ENCODE measurements around the gene CLEC4A.
A peak's percentile ranks its signal among the peaks of the same experiment; 100 is the strongest.
"Not testable (repeated sequence)": the region's sequence is repeated elsewhere in the genome, so short reads cannot be mapped to it uniquely, and the experiment has no call there.

CLEC4A gene

DNA sequence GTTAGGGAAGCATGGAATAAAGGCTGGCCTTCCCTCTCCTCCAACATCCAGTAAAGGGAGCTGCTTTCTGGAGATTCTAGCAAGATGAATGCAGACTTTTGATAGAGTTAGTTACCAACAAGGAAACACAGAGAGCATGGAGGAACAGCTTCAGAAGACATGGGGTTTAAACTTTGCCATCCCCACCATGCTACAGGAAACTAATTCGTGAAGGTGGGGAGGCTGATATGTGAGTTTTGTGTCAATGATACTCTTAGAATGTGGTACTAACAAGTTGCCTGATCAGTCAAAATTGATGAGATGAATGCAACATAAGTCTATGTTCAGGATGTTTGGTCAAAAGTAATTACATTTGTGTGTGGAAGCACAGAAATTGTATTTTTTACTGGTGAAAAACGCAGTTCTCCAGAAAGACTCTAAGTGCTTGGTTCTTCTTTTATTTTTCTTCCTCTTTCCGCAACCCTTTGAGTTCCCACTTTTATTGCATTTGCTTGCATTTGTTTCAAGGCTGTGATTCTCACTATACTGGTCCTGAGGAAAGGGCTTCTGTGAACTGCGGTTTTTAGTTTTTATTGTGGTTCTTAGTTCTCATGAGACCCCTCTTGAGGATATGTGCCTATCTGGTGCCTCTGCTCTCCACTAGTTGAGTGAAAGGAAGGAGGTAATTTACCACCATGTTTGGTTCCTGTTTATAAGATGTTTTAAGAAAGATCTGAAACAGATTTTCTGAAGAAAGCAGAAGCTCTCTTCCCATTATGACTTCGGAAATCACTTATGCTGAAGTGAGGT lies at the start of gene CLEC4A:
Gene CLEC4A, plus strand, starts transcription at position 494 of the 789 bp plus-strand sequence. Its CDS starts 262 bp downstream, at position 756.
- no peak for DNase-seq (ENCODE audit: low read depth in 3 of 3)

GRCh38 chr12:8075935-8076334 lies 47.5 kb upstream of the CLEC4A start:
- DNase-seq (ENCODE audit: low read depth in 3 of 3) = no peak

- DNase-seq (ENCODE audit: low read depth in 3 of 3) = no peak
Observed at GRCh38 chr12:8076366-8076765, 47.1 kb upstream of the CLEC4A start.

- DNase-seq (ENCODE audit: low read depth in 3 of 3) = no peak
Observed at GRCh38 chr12:8077207-8077606, 46.2 kb upstream of the CLEC4A start.

DNA sequence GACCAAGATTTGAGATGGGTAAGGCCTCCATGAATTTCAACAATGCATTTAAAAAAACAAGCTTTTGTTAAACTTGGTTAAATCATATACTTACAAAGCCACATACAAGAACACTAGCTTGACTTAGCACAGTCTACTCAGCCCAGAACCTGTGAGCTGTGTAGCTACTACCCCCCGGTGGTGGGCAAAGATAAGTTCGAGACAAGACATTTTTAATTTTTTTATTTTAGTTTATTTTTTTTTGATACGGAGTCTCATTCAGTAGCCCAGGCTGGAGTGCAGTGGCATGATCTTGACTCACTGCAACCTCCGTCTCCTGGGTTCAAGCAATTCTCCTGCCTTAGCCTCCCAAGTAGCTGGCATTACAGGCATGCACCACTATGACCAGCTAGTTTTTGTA lies 45.0 kb upstream of the CLEC4A start:
- DNase-seq (ENCODE audit: low read depth in 3 of 3) = peak; percentile 18 to 46 (median 36)

GRCh38 chr12:8078916-8079315 lies 44.5 kb upstream of the CLEC4A start:
- DNase-seq (ENCODE audit: low read depth in 3 of 3) = no peak

DNA sequence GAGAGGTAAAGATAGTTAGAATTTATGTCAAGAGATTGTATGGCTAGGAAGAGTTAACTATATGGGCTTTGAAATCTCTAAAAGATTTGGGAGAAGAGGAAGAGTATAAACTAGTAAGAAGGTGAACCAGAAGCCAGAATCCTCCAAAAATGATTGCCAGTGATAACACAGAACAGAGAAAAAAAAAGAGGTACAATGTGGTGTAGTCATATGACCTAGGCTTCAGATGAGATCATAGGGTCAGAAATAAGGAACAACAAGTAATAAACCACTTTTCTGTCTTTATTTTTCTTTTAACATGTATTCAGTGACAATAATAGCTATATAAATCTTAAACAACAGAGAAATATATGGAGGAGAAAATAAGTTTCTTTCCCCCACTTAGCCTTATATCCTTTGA lies 43.3 kb upstream of the CLEC4A start:
- no peak for DNase-seq (ENCODE audit: low read depth in 3 of 3)

DNA sequence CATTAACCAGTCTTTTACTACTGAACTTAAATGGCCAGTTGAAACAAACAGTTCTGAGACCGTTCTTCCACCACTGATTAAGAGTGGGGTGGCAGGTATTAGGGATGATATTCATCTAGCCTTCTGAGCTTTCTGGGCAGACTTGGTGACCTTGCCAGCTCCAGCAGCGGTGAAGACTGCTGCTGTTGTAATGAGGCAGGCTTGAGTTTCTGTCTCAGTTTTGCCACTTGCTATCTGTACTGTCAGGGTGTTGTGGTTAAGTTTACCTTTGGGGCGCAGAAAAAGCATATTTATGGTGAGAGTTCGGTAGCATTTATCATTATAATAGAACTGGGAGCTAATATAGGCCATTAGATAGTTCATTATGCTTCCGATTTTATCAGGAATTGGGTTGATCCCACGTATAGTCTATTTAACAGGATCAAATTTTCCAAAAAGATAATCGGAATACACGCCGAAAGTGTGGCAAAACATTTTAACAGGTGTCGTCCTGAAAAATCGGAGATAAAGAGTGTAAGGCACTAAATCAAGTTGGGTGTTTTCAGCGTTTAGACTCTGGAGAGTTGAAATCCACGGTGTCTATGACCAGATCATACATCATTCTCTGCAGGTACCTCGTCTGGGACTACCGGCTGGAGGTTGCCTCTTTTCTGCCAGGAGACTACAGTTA lies 42.0 kb upstream of the CLEC4A start:
- DNase-seq (ENCODE audit: low read depth in 3 of 3) = no peak

DNA sequence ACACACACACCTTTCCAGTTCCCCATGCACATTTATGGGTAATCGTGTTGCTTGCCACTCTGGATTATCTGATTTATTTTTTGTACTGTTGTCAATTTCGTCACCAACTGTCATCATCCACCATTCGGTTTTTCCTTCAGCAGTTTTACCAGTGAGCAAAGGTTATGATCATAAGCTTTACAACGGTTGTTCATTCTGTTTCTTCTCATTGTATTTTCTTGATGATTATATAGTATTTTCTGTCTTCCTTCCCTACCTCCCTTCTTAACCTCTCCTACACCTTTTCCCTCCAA lies 40.7 kb upstream of the CLEC4A start:
- DNase-seq (ENCODE audit: low read depth in 3 of 3) = no peak

GRCh38 chr12:8084351-8084750 lies 39.1 kb upstream of the CLEC4A start:
- peak in 2 of 3 donors; percentile 11 to 31 for DNase-seq (ENCODE audit: low read depth in 3 of 3)

DNA sequence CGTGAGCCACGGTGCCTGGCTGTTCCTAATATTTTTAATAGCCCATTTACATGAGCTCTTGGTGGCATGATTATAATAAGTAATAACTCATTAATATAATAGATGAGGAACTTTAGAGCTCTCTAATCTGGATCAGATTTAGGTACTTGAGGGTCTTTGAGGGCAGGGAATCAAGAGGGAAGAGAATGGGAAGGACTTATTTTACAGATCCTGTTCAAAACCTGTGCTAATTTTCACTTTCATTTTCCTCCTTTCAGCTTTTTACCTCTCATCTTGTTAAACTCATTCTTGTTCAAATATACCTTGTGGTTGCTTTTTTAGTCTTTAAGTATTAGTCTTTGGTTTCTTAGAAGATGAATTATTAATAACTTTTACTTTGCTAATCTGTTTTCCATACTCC lies 35.8 kb upstream of the CLEC4A start:
- no peak for DNase-seq (ENCODE audit: low read depth in 3 of 3)

DNA sequence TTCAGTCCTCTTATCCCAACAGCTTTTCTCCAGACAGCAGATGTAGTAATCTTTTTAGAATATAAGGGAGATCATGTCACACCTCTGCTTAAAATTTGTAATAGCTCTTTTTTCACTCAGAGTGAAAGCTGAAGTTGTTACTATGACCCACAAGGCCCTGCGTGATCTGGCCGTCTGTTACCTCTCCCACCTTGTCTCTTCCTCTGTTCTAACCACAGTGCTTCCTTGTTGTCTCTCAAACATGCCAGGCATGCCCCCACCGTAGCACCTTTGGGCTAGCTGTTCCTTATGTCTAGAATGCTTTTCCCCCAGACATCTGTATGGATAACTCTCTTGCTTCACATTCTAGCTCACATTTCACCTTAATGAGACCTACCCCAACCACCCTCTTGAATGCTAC lies 34.8 kb upstream of the CLEC4A start:
- DNase-seq (ENCODE audit: low read depth in 3 of 3) = peak in 1 of 3 donors; percentile 14

- not testable (repeated sequence) for DNase-seq (ENCODE audit: low read depth in 3 of 3)
Observed at GRCh38 chr12:8089277-8089676, 34.1 kb upstream of the CLEC4A start.

GRCh38 chr12:8089716-8090115 lies 33.7 kb upstream of the CLEC4A start:
- no peak for DNase-seq (ENCODE audit: low read depth in 3 of 3)

GRCh38 chr12:8093291-8093690 lies 30.1 kb upstream of the CLEC4A start:
- no peak for DNase-seq (ENCODE audit: low read depth in 3 of 3)

GRCh38 chr12:8096281-8096915 lies 27.0 kb upstream of the CLEC4A start:
- DNase-seq (ENCODE audit: low read depth in 3 of 3) = no peak

DNA sequence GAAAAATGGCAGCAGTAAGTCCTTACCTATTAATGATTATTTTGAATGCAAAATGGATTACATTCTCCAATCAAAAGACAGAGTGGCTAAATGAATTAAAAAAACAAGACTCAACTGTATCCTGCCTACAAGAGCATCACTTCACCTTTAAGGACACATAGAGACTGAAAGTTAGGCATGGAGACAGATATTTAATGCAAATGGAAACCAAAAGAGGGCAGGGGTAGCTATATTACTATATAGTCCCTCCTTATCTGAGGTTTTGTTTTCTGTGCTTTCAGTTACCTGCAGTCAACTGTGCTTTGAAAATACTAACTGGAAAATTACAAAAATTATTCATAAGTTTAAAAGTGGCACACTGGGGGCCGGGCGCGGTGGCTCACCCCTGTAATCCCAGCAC lies 24.2 kb upstream of the CLEC4A start:
- DNase-seq (ENCODE audit: low read depth in 3 of 3) = no peak

GRCh38 chr12:8108808-8109398 lies 14.5 kb upstream of the CLEC4A start:
- peak; percentile 63 to 75 (median 63) for DNase-seq (ENCODE audit: low read depth in 3 of 3)

- DNase-seq (ENCODE audit: low read depth in 3 of 3) = not testable (repeated sequence)
Observed at GRCh38 chr12:8113117-8113516, 10.3 kb upstream of the CLEC4A start.

GRCh38 chr12:8120072-8120713 lies 3.2 kb upstream of the CLEC4A start:
- DNase-seq (ENCODE audit: low read depth in 3 of 3) = no peak

- DNase-seq (ENCODE audit: low read depth in 3 of 3) = no peak
Observed at GRCh38 chr12:8127138-8127537, 3.7 kb downstream of the CLEC4A start.
